SK-N-SH (cell line): ENCODE measurements around the gene PCGF3. TPM values are rescaled to one million over a fixed set of nuclear protein-coding genes. Genes with fewer than 3 reads are reported as not detected.

Experiments
- CTCF ChIA-PET: fragments of 300-600, 350-600 bp; formaldehyde crosslinking; extraction: SDS; loops from one replicate; lab custom pipeline; 2021; lab: Yijun Ruan, JAX
- POLR2A ChIA-PET: fragments of 350-600 bp; sonication (Branson Sonifier 250); formaldehyde crosslinking; extraction: SDS; loops from one replicate; lab custom pipeline; 2020; ENCODE audit warnings: antibody characterized with exemption, inconsistent platforms; lab: Yijun Ruan, JAX
- DNase-seq: peaks from one replicate; pipeline ENCODE4 v3.0.0; 2012
- H2AFZ ChIP-seq: fragments of 200-600 bp; sonication (generic); 2 replicates; pipeline ENCODE4 v1.8.1; 2016; ENCODE audit warnings: antibody characterized with exemption, mild to moderate bottlenecking, low read depth
- H3F3A ChIP-seq: fragments of 200-600 bp; sonication (generic); replicated peaks from 2 replicates; pipeline ENCODE3; 2016; ENCODE audit warnings: antibody characterized with exemption, mild to moderate bottlenecking; ENCODE audit not compliant: insufficient read depth
- H3K27ac ChIP-seq, 2 experiments: fragments of 200-500 bp in 1 of 2; fragments of 200-600 bp in 1 of 2; sonication (Bioruptor generic) in 1 of 2; sonication (generic), shearing (Covaris generic) in 1 of 2; 2 replicates each; pipeline versions ENCODE4 v1.5.1 to v1.6.1; 2014 to 2016; ENCODE audit warnings: low read depth in 2 of 2, inconsistent platforms in 1 of 2, low read length in 1 of 2, mild to moderate bottlenecking in 1 of 2, mixed read lengths in 1 of 2
- H3K27me3 ChIP-seq: fragments of 200-600 bp; sonication (generic), shearing (Covaris generic); 2 replicates; pipeline ENCODE4 v1.6.1; 2016; ENCODE audit warnings: mixed run types; ENCODE audit not compliant: insufficient read depth
- H3K36me3 ChIP-seq, 2 experiments: fragments of 200-500 bp in 1 of 2; fragments of 200-600 bp in 1 of 2; sonication (Bioruptor generic) in 1 of 2; sonication (generic) in 1 of 2; replicated peaks in 1 of 2; 2 replicates each; pipeline versions ENCODE3 to v1.5.1; 2014 to 2016; ENCODE audit warnings: low read length in 1 of 2, mild to moderate bottlenecking in 1 of 2; ENCODE audit not compliant: insufficient read depth in 2 of 2, control insufficient read depth in 1 of 2
- H3K4me1 ChIP-seq, 2 experiments: fragments of 200-500 bp in 1 of 2; fragments of 200-600 bp in 1 of 2; sonication (Bioruptor generic) in 1 of 2; sonication (generic), shearing (Covaris generic) in 1 of 2; 2 replicates each; pipeline versions ENCODE4 v1.5.1 to v1.6.1; 2014 to 2016; ENCODE audit warnings: low read depth in 1 of 2, low read length in 1 of 2, mixed run types in 1 of 2; ENCODE audit not compliant: insufficient read depth in 2 of 2, control insufficient read depth in 1 of 2
- H3K4me2 ChIP-seq: fragments of 200-600 bp; sonication (generic), shearing (Covaris generic); 2 replicates; pipeline ENCODE4 v1.6.1; 2017; ENCODE audit warnings: mixed run types
- H3K4me3 ChIP-seq, 2 experiments: fragments of 200-500 bp in 1 of 2; fragments of 200-600 bp in 1 of 2; sonication (Bioruptor generic) in 1 of 2; sonication (generic), shearing (Covaris generic) in 1 of 2; 2 replicates each; pipeline versions ENCODE4 v1.5.1 to v1.8.1; 2014 to 2016; ENCODE audit warnings: low read depth in 2 of 2, inconsistent platforms in 1 of 2, low read length in 1 of 2, mild to moderate bottlenecking in 1 of 2, mixed read lengths in 1 of 2, moderate library complexity in 1 of 2
- H3K79me2 ChIP-seq: fragments of 200-600 bp; sonication (generic); 2 replicates; pipeline ENCODE4 v1.8.1; 2017; ENCODE audit warnings: mild to moderate bottlenecking; ENCODE audit not compliant: insufficient read depth
- H3K9ac ChIP-seq: fragments of 200-600 bp; sonication (generic); 2 replicates; pipeline ENCODE4 v1.6.1; 2017; ENCODE audit warnings: mixed run types
- H3K9me2 ChIP-seq: fragments of 200-600 bp; sonication (generic); 2 replicates; pipeline ENCODE4 v1.6.1; 2017; ENCODE audit warnings: mixed run types
- H3K9me3 ChIP-seq: fragments of 200-600 bp; sonication (generic); 2 replicates; pipeline ENCODE4 v1.6.1; 2017; ENCODE audit warnings: mixed run types, mild to moderate bottlenecking, moderate library complexity
- H4K20me1 ChIP-seq: fragments of 200-600 bp; sonication (generic); 2 replicates; pipeline ENCODE4 v1.6.1; 2017; ENCODE audit warnings: mild to moderate bottlenecking, mixed run types; ENCODE audit not compliant: insufficient read depth
- ELF1 ChIP-seq: IDR thresholded peaks from 2 replicates; pipeline ENCODE4 v1.4.0; 2012
- EP300 ChIP-seq, 2 experiments: IDR thresholded peaks; 2 replicates each; pipeline versions ENCODE4 v1.4.0 to v1.6.1; 2012; ENCODE audit warnings: borderline replicate concordance in 1 of 2, low read depth in 1 of 2, low read length in 1 of 2
- EZH2phosphoT487 ChIP-seq: fragments of 200-600 bp; sonication (generic); IDR thresholded peaks from 2 replicates; pipeline ENCODE4 v1.6.1; 2017; ENCODE audit warnings: low read depth, mixed run types, mild to moderate bottlenecking, antibody characterized with exemption, moderate library complexity, borderline replicate concordance
- FOSL2 ChIP-seq: IDR thresholded peaks from 2 replicates; pipeline ENCODE4 v1.4.0; 2012; ENCODE audit warnings: low read depth, mild to moderate bottlenecking, moderate library complexity, borderline replicate concordance
- FOXJ3 ChIP-seq: sonication (generic); formaldehyde crosslinking; IDR thresholded peaks from 2 replicates; pipeline ENCODE4 v1.5.1; 2020; ENCODE audit warnings: mild to moderate bottlenecking, missing genetic modification reagents
- GABPA ChIP-seq: IDR thresholded peaks from 2 replicates; pipeline ENCODE4 v1.4.0; 2012; ENCODE audit warnings: low read depth, mild to moderate bottlenecking
- GATA2 ChIP-seq: sonication (generic); formaldehyde crosslinking; IDR thresholded peaks from 2 replicates; pipeline ENCODE4 v1.5.0; 2020; ENCODE audit warnings: mild to moderate bottlenecking, missing genetic modification reagents
- MAX ChIP-seq: IDR thresholded peaks from 2 replicates; pipeline ENCODE4 v1.4.0; 2012; ENCODE audit warnings: low read depth
- MEF2A ChIP-seq: IDR thresholded peaks from 2 replicates; pipeline ENCODE4 v1.4.0; 2012; ENCODE audit warnings: low read depth, borderline replicate concordance
- MXI1 ChIP-seq: IDR thresholded peaks from 2 replicates; pipeline ENCODE4 v1.6.1; 2012; ENCODE audit warnings: mild to moderate bottlenecking, low read depth, low read length, improper control_type of control experiment
- NFIC ChIP-seq: IDR thresholded peaks from 2 replicates; pipeline ENCODE4 v1.4.0; 2012; ENCODE audit warnings: borderline replicate concordance
- PBX3 ChIP-seq: IDR thresholded peaks from 2 replicates; pipeline ENCODE4; 2012
- POLR2AphosphoS5 ChIP-seq: IDR thresholded peaks from 2 replicates; pipeline ENCODE4 v1.6.1; 2012; ENCODE audit warnings: low read depth, low read length
- RAD21 ChIP-seq: IDR thresholded peaks from 2 replicates; pipeline ENCODE4 v1.6.1; 2012; ENCODE audit warnings: mild to moderate bottlenecking, low read length
- RCOR1 ChIP-seq: fragments of 150-350 bp; IDR thresholded peaks from 2 replicates; pipeline ENCODE4 v1.6.1; 2017; ENCODE audit warnings: antibody characterized with exemption, low read length
- RXRA ChIP-seq: IDR thresholded peaks from 2 replicates; pipeline ENCODE4 v1.4.0; 2012; ENCODE audit warnings: low read depth, mild to moderate bottlenecking, borderline replicate concordance
- SIN3A ChIP-seq: IDR thresholded peaks from 2 replicates; pipeline ENCODE4 v1.6.1; 2012; ENCODE audit warnings: low read depth, mild to moderate bottlenecking, low read length, moderate library complexity, borderline replicate concordance
- SMC3 ChIP-seq: IDR thresholded peaks from 2 replicates; pipeline ENCODE4 v1.6.1; 2012; ENCODE audit warnings: low read depth, low read length, improper control_type of control experiment
- TCF12 ChIP-seq: IDR thresholded peaks from 2 replicates; pipeline ENCODE4 v1.4.0; 2012
- USF1 ChIP-seq: IDR thresholded peaks from 2 replicates; pipeline ENCODE4 v1.4.0; 2012; ENCODE audit warnings: low read depth, borderline replicate concordance
- USF2 ChIP-seq: fragments of 150-350 bp; IDR thresholded peaks from 2 replicates; pipeline ENCODE4 v1.6.1; 2017; ENCODE audit warnings: antibody characterized with exemption, low read length, low read depth, borderline replicate concordance
- YY1 ChIP-seq: IDR thresholded peaks from 2 replicates; pipeline ENCODE4 v1.4.0; 2012; ENCODE audit warnings: low read depth, mild to moderate bottlenecking
- ZBTB33 ChIP-seq: IDR thresholded peaks from 2 replicates; pipeline ENCODE4 v1.4.0; 2012; ENCODE audit warnings: low read depth, borderline replicate concordance
- WGBS: methylation state at CpG from one replicate; pipeline ENCODE4 v1.1.6; 2017; ENCODE audit warnings: low lambda C conversion rate; 5-methylcytosine and 5-hydroxymethylcytosine counted together
- polyA plus RNA-seq, 3 experiments: library from polyadenylated mRNA; depleted of rRNA; stranded (reverse); fragments of >200 nt; gene quantifications; 2 replicates each; pipeline ENCODE4 v1.2.3, GENCODE V29; 2012

The PCGF3 gene
- polyA plus RNA-seq, 1 of the 3 experiments (the other 2 are of a cell fraction) = 44.8 TPM

GRCh38 chr4:795726-796119 is 90.1 kb downstream of the PCGF3 start:
- Histone ChIP-seq H3K4me1 (no peaks in the 10 kb centered on the region), H3K79me2 (no peaks in the 10 kb centered on the region), H3K9me3 (no peaks in the 10 kb centered on the region), H3K4me3 (no peak overlapping the region), H3K27me3 (0 out of 2 replicates have a peak, but pooled peaks cover 5% of the 10 kb centered on the region), H2AFZ (no peak overlapping the region), H3K9me2 (no peaks in the 10 kb centered on the region), H4K20me1 (no peaks in the 10 kb centered on the region), H3K9ac (no peak overlapping the region), H3K36me3 (no peaks in the 10 kb centered on the region), H3K4me2 (no peak overlapping the region), H3F3A (no peaks in the 10 kb centered on the region)
- POLR2A ChIA-PET = no interaction called here
- WGBS = 91% methylated on average over 4 of the region's 20 CpGs
- CTCF ChIA-PET = interaction anchor here (1.1 kb wide), 1 partner anchor 136 kb away, joined by 3 read pairs; the partner anchor contains the start of genes GAK and TMEM175
- DNase-seq = no peak
- TF ChIP-seq EP300 (IDR thresholded peaks at IDR 0.05; ENCODE audit: borderline replicate concordance in 1 of 2, low read depth in 1 of 2, low read length in 1 of 2) (no peak), FOSL2 (no peak), SIN3A (no peak), USF2 (no peak), PBX3 (no peak), YY1 (no peak), FOXJ3 (CRISPR knock-in tag) (no peak), MXI1 (no peak), TCF12 (no peak), EZH2phosphoT487 (no peak), MAX (no peak), NFIC (no peak), SMC3 (no peak), RXRA (no peak), POLR2AphosphoS5 (no peak)
- TF ChIP-seq, all 33 proteins: peak for 0
- H3K27ac ChIP-seq = no peak overlapping the region

GRCh38 chr4:796206-796605 is 90.6 kb downstream of the PCGF3 start:
- Histone ChIP-seq H3K4me2 (no peak overlapping the region), H3K9me2 (no peaks in the 10 kb centered on the region), H4K20me1 (no peaks in the 10 kb centered on the region), H3K9ac (no peak overlapping the region), H2AFZ (no peak overlapping the region), H3K27ac (no peak overlapping the region), H3K4me1 (no peaks in the 10 kb centered on the region), H3K9me3 (no peaks in the 10 kb centered on the region), H3K79me2 (no peaks in the 10 kb centered on the region), H3K4me3 (no peak overlapping the region), H3F3A (no peaks in the 10 kb centered on the region), H3K27me3 (0 out of 2 replicates have a peak, but pooled peaks cover 5% of the 10 kb centered on the region), H3K36me3 (no peaks in the 10 kb centered on the region)
- ChIA-PET CTCF (interaction anchor here (1.1 kb wide), 1 partner anchor 136 kb away, joined by 3 read pairs; the partner anchor contains the start of genes GAK and TMEM175), POLR2A (no interaction called here)
- WGBS = 91% methylated on average over 17 of the region's 17 CpGs
- no peak for DNase-seq
- TF ChIP-seq GABPA (no peak), GATA2 (CRISPR knock-in tag) (no peak), SMC3 (no peak), RXRA (no peak), MAX (no peak), POLR2AphosphoS5 (no peak), MEF2A (no peak), USF1 (no peak), FOSL2 (no peak), RAD21 (no peak), ZBTB33 (no peak), NFIC (no peak), RCOR1 (no peak), ELF1 (no peak)
